GM23338 (cell line): ENCODE results near the gene GPR183. TPM values are rescaled to one million over a fixed set of nuclear protein-coding genes. Genes with fewer than 3 reads are reported as not detected.

Experiments
- ATAC-seq: fragments of 200-7000 bp; cut with Tn5 transposase; 3 replicates; pipeline ENCODE4 v1.9.1; 2020
- DNase-seq: peaks from one replicate; pipeline ENCODE4 v3.0.0-alpha.2; 2015; ENCODE audit warnings: low spot score
- H2AFZ ChIP-seq: fragments of 200-600 bp; sonication (generic); 2 replicates; pipeline ENCODE4 v1.8.0; 2016; ENCODE audit warnings: antibody characterized with exemption, mild to moderate bottlenecking, moderate library complexity
- H3F3A ChIP-seq: fragments of 200-600 bp; sonication (generic); replicated peaks from 2 replicates; pipeline ENCODE4 v1.8.0; 2017; ENCODE audit warnings: antibody characterized with exemption, mixed run types, low read depth
- H3K27ac ChIP-seq: fragments of 200-600 bp; sonication (generic); 2 replicates; pipeline ENCODE4 v1.6.1; 2016; ENCODE audit warnings: low read depth
- H3K27me3 ChIP-seq: fragments of 200-600 bp; sonication (generic); 2 replicates; pipeline ENCODE4 v1.8.0; 2016; ENCODE audit warnings: mild to moderate bottlenecking, mixed run types, moderate library complexity; ENCODE audit not compliant: insufficient read depth
- H3K36me3 ChIP-seq: fragments of 200-600 bp; sonication (generic); 2 replicates; pipeline ENCODE4 v1.8.0; 2016; ENCODE audit warnings: mild to moderate bottlenecking; ENCODE audit not compliant: insufficient read depth
- H3K4me1 ChIP-seq: fragments of 200-600 bp; sonication (generic); 2 replicates; pipeline ENCODE4 v1.8.0; 2016; ENCODE audit warnings: mild to moderate bottlenecking, moderate library complexity; ENCODE audit not compliant: insufficient read depth
- H3K4me2 ChIP-seq: fragments of 200-600 bp; sonication (generic); 2 replicates; pipeline ENCODE4 v1.7.1; 2017; ENCODE audit warnings: mixed run types
- H3K4me3 ChIP-seq: fragments of 200-600 bp; sonication (generic); 2 replicates; pipeline ENCODE4 v1.6.1; 2016; ENCODE audit warnings: mixed run types
- H3K79me2 ChIP-seq: fragments of 200-600 bp; sonication (generic); replicated peaks from 2 replicates; pipeline ENCODE4 v1.8.0; 2017; ENCODE audit warnings: mild to moderate bottlenecking; ENCODE audit not compliant: insufficient read depth
- H3K9me2 ChIP-seq: fragments of 200-600 bp; sonication (generic); 2 replicates; pipeline ENCODE4 v1.8.0; 2017; ENCODE audit not compliant: insufficient read depth
- H4K20me1 ChIP-seq: fragments of 200-600 bp; sonication (generic); replicated peaks from 2 replicates; pipeline ENCODE4 v1.8.0; 2017; ENCODE audit warnings: mild to moderate bottlenecking; ENCODE audit not compliant: insufficient read depth
- H3K27ac Mint-ChIP-seq: 2 replicates; pipeline ENCODE4 v1.8.0; 2020; ENCODE audit warnings: inconsistent platforms, mild to moderate bottlenecking, moderate library complexity, mixed read lengths
- H3K27me3 Mint-ChIP-seq: 3 replicates; pipeline ENCODE4 v1.8.0; 2022; ENCODE audit warnings: low read depth, mild to moderate bottlenecking, moderate library complexity, mixed read lengths, inconsistent platforms; ENCODE audit not compliant: insufficient read depth, poor library complexity
- H3K36me3 Mint-ChIP-seq: 3 replicates; pipeline ENCODE4 v1.8.0; 2021; ENCODE audit warnings: low read depth, mild to moderate bottlenecking, inconsistent platforms, moderate library complexity, mixed read lengths
- H3K4me1 Mint-ChIP-seq: 3 replicates; pipeline ENCODE4 v1.8.0; 2020; ENCODE audit warnings: mild to moderate bottlenecking, inconsistent platforms, mixed read lengths
- H3K4me3 Mint-ChIP-seq: 3 replicates; pipeline ENCODE4 v1.8.0; 2021; ENCODE audit warnings: moderate library complexity, mild to moderate bottlenecking, inconsistent platforms, mixed read lengths
- H3K9me3 Mint-ChIP-seq: 3 replicates; pipeline ENCODE4 v1.8.0; 2020; ENCODE audit warnings: moderate library complexity, mild to moderate bottlenecking, inconsistent platforms, mixed read lengths
- CREB1 ChIP-seq: fragments of 250-450 bp; sonication (Bioruptor Pico); IDR thresholded peaks from 2 replicates; pipeline ENCODE4 v1.5.0; 2020; ENCODE audit warnings: low read depth, mild to moderate bottlenecking, moderate library complexity
- ETS1 ChIP-seq: IDR thresholded peaks from 2 replicates; pipeline ENCODE4 v1.6.1; 2016; ENCODE audit warnings: antibody characterized with exemption
- EZH2 ChIP-seq: fragments of 200-600 bp; sonication (generic); IDR thresholded peaks from one replicate; pipeline ENCODE4 v1.8.0; 2017; ENCODE audit warnings: antibody characterized with exemption, mild to moderate bottlenecking, low read depth; ENCODE audit not compliant: unreplicated experiment
- EZH2phosphoT487 ChIP-seq: fragments of 200-600 bp; sonication (generic); IDR thresholded peaks from one replicate; pipeline ENCODE4 v1.8.1; 2018; ENCODE audit warnings: antibody characterized with exemption; ENCODE audit not compliant: unreplicated experiment
- JUNB ChIP-seq: IDR thresholded peaks from one replicate; pipeline ENCODE4 v1.6.1; 2016; ENCODE audit warnings: antibody characterized with exemption; ENCODE audit not compliant: unreplicated experiment
- POLR2AphosphoS5 ChIP-seq: IDR thresholded peaks from 2 replicates; pipeline ENCODE4 v1.6.1; 2016; ENCODE audit warnings: antibody characterized with exemption, low read depth
- REST ChIP-seq: IDR thresholded peaks from one replicate; pipeline ENCODE4 v1.6.1; 2018; ENCODE audit warnings: antibody characterized with exemption; ENCODE audit not compliant: unreplicated experiment
- STAT1 ChIP-seq: IDR thresholded peaks from one replicate; pipeline ENCODE4 v1.6.1; 2016; ENCODE audit warnings: antibody characterized with exemption; ENCODE audit not compliant: unreplicated experiment
- ZNF114 ChIP-seq: fragments of 250-450 bp; sonication (Bioruptor Pico); IDR thresholded peaks from 2 replicates; pipeline ENCODE4 v1.5.0; 2020; ENCODE audit warnings: mild to moderate bottlenecking, moderate library complexity
- ZNF331 ChIP-seq: fragments of 250-450 bp; sonication (Bioruptor Pico); IDR thresholded peaks from 2 replicates; pipeline ENCODE4 v1.5.0; 2020; ENCODE audit warnings: low read depth, mild to moderate bottlenecking, moderate library complexity
- ZNF462 ChIP-seq: fragments of 250-450 bp; sonication (Bioruptor Pico); IDR thresholded peaks from 2 replicates; pipeline ENCODE4 v1.5.0; 2020; ENCODE audit warnings: mild to moderate bottlenecking, moderate library complexity
- polyA plus RNA-seq: library from polyadenylated mRNA; unstranded; fragments of >200 nt; fragmentation: Nextera tagmentation; extraction: Ambion mirVana; gene quantifications from 2 replicates; pipeline ENCODE4 v1.2.1, GENCODE V29; 2016
- total RNA-seq: library from RNA; depleted of rRNA; stranded (reverse); fragments of >200 nt; shearing (Covaris generic); gene quantifications from 2 replicates; pipeline ENCODE4 v1.2.3, GENCODE V29; 2014

Gene GPR183
- total and polyA plus RNA-seq, 2 experiments from 2014 or later, result 0.78 TPM; not detected in 1

GRCh38 chr13:99261059-99261458, 46.1 kb downstream of the GPR183 start (continued):
- TF ChIP-seq STAT1 (no peak), ZNF331 (CRISPR knock-in tag) (no peak), EZH2 (no peak), REST (no peak), EZH2phosphoT487 (no peak), CREB1 (CRISPR knock-in tag) (no peak), ZNF114 (no peak), JUNB (no peak)

- Histone ChIP-seq H3K27ac (no peak overlapping the region), H3F3A (peaks cover 6% of the 10 kb centered on the region; the same call in 1 of the 2 replicates), H3K4me1 (no peaks in the 10 kb centered on the region), H3K4me2 (no peak overlapping the region), H3K79me2 (0 out of 2 replicates have a peak, but pooled peaks cover 6% of the 10 kb centered on the region), H3K4me3 (no peak overlapping the region), H2AFZ (no peak overlapping the region), H3K27me3 (no peaks in the 10 kb centered on the region), H3K36me3 (no peaks in the 10 kb centered on the region), H4K20me1 (no peaks in the 10 kb centered on the region), H3K9me2 (no peaks in the 10 kb centered on the region)
- Mint-ChIP-seq H3K36me3 (peaks cover 2% of the 10 kb centered on the region; the same call in 1 of the 3 replicates), H3K4me1 (peaks cover 18% of the 10 kb centered on the region), H3K9me3 (no peaks in the 10 kb centered on the region), H3K4me3 (no peak overlapping the region), H3K27ac (peak overlapping the region; percentile 6), H3K27me3 (no peaks in the 10 kb centered on the region)
- DNase-seq (no peak), ATAC-seq (no peak)
- TF ChIP-seq ZNF462 (CRISPR knock-in tag) (no peak), EZH2phosphoT487 (no peak), EZH2 (no peak), STAT1 (no peak), JUNB (no peak), CREB1 (CRISPR knock-in tag) (no peak), POLR2AphosphoS5 (no peak), ZNF114 (no peak), ZNF331 (CRISPR knock-in tag) (no peak), ETS1 (no peak)
Observed at GRCh38 chr13:99260216-99260615, 47.0 kb downstream of the GPR183 start.
